Hematopoietic multipotent progenitor cell treated with erythropoietin and hydrocortisone succinate and interleukin-3 and kit ligand, for 4 days (in vitro differentiated cells): ENCODE data around the gene VSX1.

ENCODE experiments used
- DNase-seq: peaks from one replicate; pipeline ENCODE4 v3.0.0-alpha.2; 2015

The VSX1 gene

DNA sequence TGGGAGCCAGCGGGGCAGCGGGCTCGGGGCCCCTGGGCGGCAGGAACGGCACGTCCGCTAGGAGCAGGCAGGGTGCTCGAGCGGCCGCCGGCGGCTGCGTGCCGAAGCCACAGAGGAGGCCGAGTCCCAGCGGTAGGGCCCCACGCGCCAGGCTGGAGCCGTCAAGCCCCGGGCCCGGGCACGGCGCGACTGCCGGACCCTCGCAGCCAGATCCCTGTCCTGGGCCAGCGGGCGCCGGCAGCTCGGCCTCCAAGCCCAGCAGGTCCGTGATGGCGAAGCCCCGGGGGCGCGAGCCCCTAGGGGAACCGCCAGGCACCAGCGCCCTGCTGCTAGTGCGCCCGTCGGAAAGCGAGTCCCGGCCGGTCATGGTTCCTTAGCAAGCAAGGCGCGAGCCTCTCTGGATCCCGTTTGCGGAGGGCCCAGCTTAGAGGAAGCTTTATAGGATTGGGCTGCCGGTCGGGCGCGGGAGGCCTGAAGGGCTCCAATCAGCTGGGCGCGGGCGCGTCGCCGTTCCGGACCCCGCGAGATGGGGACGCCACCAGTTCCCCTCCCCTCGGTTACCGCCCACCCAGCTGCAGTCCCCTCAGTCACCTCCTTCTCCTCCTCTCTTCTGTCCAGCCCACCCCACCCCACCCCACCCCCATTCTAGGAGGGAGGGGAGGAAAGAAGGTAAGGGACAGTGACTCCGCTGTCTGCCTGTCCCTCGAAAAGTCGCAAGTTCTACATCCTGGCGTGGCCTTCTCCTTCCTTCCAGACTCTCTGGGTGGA is at the start of gene VSX1:
Gene VSX1, minus strand, starts transcription at position 412 of the 768 bp plus-strand sequence. Its CDS starts 45 bp downstream, at position 367.
- DNase-seq: no peak

DNA sequence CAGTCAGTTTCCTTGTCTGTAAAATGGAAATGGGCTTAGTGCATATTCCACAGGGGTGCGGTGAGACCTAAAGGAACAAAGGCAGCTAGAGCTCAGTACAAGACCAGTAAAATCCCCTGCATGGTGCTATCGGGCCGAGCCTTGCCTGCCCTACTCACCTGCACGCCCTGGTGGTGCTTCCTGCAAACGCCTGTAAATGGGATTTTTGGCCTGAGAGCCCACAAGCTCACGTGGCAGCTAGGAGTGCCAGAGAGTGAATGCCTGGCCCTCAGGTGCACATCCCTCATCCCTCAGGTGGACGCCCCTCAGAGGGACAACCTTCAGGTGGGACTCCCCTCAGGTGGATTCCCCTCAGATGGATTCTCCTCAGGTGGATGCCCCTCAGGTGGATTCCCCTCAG is 48.0 kb upstream of the VSX1 start:
- peak; percentile 4 for DNase-seq

DNA sequence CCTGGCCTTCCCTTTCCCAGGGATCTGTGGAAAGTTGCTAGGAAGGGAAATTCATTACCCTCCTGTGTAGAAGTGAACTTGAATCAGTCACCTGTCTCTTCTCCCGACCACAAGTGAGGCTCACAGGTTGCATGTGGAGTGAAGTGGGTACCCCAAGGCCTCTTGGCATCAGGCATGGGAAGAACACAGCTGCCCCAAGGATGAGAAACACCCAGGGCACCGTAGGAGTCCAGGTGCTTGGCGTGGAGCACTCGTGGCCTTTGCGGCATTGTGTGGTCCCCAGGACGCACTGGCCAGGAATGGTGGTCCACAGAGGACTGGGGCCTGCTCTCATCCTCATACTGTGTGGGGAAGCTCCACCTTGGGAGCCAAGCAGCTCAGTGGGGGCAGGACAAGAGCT is 47.5 kb upstream of the VSX1 start:
- no peak for DNase-seq

DNA sequence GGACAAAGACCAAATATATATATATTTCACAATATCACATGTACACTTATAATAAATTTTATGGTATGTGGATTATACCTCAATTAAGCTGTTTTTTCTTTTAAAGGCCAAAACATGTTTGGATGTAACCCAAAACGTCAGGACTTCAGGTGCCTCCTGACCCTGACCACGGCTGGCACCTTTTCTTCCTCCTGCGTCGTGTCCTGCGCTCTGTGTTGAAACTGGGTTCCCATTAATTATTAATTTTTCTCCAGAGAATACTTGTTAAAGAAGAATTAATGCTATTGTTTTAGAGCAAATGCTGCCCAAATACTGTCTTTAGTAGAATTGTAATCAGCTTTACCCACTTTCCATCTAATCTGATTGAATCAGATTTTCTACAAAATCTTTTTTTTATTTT is 46.7 kb upstream of the VSX1 start:
- no peak for DNase-seq

DNA sequence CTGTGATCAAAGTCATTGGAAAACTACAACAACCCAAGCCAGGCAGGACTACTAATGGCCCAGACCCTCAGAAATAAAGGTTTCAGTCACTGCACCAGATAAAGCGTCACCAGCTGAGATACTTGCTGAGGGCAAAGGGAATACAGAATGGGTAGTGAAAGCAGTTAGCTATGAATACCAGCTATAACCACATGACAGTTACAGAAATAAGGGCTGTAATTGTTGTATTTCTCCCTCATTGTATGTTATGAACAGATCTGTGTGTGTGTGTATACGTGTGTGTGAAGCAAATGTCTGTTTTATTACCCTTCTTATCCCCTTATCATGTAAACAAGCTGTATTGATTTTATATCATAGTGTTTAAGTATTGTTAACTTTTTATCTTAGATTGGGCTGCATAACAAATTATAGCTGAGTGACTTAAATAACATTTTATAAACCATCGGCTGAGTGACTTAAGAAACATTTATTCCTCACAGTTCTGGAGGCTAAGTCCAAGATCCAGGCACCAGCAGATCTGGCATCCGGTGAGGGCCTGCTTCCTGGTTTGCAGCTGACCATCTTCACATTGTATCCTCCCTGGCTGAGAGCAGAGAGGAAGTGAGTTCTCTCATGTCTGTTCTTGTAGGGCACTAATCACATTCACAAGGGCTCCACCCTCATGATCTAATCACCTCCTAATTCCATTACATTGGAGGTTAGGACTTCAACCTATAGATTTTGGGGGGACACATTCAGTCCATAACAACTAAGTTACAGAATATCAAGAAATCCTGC is 46.0 kb upstream of the VSX1 start:
- no peak for DNase-seq

DNA sequence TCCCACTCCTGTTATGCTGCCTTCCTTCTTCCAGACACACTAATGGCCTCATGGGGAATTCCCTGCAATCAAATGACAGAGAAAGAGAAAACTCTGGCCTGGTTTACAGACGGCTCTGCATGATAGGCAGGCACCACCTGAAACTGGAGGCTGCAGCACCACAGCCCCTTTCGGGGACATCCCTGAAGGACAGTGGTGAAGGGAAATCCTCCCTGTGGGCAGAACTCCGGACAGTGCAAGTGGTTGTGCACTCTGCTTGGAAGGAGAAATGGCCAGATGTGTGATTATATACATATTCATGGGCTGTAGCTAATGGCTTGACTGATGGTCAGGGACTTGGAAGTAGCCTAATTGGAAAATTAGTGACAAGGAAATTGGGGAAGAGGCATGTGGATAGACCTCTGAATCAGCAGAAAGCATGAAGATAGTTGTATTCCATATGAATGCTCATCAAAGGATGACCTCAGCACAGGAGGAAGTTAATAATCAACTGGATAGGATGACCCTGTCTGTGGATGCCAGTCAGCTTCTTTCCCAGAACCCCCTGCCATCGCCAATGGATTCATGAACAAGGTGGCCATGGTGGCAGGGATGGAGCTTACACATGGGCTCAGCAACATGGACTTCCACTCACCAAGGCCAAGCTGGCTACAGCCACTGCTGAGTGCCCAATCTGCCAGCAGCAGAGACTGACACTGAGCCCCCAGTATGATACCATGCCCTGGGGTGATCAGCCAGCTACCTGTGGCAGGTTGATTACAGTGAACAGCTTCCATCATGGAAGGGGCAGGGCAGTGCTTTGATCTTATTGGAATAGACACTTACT is 44.5 kb upstream of the VSX1 start:
- no peak for DNase-seq

DNA sequence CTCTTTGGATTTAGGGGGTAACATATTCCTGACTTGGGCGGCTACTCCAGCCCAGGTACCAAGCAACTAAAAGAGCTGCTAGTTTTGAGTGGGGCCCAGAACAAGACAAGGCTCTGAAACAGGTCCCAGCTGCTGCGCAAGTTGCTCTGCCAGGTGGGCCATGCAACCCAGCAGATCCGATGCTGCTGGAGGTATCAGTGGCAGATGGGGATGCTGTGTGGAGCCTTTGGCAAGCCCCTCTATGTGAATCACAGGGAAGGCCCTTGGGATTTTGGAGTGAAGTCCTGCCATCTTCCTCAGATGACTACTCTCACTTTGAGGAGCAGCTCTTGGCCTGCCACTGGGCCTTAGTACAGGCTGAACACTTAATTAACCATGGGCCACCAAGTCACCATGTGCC is 43.7 kb upstream of the VSX1 start:
- no peak for DNase-seq

DNA sequence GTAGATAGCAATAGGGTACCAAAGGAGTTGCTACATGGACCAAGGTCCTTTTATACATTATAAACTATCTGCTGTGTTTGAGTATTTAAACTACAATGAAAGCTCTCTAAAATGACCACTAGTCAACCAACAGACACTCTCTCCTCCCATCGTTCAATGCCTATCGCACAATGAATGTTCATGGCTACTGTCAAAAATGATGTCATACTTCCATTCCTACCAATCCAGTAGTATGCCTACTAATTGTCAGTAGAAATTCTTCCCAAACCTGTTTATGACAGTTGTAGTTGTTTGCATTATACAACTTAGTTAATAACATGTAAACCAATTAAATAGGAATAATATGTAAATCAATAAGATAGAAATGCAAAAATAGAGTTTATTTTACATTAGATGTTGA is 39.0 kb upstream of the VSX1 start:
- no peak for DNase-seq

DNA sequence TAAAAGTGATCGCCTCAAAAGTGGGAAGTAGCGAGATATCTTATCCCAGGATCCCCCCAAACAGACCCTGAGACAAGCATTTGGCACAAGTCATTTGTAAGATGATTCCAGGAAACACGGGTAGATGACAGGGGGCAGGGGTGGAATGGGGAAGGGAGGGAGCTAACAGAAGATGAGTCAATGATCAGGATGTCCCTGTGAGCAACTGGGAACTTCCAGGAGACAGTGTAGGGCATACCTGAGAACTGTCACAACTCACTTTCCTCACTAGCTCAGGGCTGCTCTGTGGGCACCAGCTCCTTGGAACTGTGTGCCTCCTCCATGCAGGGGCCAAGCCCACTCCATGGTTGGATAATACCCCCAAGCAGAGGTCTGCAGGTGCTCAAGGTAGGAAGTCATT is 38.5 kb upstream of the VSX1 start:
- no peak for DNase-seq

DNA sequence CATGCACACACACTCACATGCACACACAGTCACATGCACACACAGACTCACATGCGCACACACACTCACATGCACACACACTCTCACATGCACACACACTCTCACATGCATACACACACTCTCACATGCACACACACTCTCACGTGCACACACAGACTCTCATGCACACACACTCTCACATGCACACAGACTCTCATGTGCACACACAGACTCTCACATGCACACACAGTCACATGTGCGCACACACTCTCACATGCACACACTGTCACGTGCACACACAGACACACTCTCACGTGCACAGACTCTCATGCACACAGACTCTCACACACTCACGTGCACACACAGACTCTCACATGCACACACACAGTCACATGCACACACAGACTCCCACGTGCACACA is 36.6 kb upstream of the VSX1 start:
- no peak for DNase-seq

DNA sequence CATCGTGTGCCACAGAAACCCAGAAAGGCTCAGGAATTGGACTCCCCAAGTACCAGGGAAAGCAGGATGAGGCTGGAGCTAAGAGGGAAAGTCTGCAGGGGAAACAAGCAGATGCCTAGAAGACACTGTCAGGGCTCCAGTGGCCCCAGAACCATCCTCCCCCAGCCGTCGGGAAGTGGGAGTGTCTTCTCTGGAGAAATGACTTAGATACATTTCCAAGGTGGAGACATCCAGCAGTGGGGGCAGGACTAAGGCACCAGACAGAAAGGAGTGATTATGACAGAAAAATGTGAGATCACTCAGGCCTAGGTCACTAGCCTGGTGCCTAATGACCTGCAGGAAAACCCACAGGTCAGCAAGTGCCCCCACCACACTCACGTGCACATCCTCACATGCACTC is 36.0 kb upstream of the VSX1 start:
- DNase-seq: no peak

DNA sequence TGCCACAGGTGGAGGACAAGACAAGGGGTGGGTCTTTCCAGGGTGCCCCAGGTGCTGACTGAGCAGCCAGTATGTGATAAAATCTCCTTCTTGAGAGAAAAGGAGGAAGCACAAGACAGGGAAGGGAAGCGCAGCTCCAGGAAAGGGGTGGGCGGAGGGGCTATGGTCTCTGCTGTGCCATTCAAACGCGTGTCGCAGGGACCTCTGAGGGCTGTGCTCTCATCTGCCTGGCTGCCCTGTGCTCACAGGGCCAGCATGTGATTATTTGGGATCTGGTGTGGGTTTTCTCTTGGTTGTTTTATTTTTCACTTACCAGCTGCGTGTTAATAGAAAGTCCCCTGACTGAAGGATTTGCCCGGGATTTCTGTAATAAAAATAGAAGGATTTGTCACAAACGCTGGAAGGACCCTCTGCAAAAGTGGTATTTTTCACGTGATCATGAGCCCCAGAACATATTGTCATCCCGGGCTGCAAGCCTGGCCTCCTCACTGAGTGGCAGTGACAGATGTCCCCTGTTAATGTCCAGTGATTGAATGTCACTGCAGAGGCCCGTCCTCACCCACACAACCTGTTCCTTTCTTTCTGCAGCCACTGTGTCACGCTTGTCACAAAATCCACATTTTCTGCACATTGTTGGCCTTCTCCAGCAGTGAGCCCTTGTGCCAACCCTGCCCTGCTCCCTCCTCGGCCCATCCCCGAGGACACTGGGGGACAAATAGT is 35.0 kb upstream of the VSX1 start:
- DNase-seq: no peak

DNA sequence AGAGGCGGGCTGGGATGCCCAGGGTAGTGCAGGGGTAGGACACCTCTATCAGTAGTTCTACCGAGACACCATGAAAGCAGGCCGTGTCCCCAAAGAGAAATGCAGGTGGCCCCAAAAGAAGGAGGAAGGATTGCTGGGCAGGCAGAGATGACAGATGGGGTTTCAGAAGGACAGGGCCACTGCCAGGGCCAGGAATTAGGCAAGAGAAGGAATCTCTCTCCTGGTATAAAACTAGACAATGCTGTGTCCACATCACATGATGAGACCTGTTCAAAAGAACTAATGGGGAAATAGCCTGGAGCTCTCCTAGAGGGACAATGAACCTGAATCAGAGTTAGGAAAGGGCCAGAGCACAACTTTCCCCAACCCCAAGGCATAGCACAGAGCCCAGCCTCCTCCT is 21.6 kb upstream of the VSX1 start:
- DNase-seq: no peak

DNA sequence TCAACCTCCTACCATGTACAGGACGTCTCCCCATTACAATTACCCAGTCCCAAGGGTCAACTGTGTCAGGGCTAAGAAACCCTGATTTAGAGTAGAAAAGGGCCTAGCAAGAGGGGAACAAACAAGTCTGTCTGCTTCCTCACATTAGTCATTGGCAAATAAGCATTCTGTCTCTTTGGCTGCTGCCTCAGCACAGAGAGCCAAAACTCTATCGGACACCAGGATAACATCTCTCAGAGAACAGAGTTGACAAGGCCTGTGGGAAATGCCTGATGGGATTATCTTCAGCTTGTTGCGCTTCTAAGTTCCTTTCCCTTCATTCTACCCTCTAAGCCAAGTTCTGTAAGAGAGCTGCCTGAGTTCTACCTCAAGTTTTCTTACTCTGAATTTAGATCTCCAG is 19.0 kb upstream of the VSX1 start:
- no peak for DNase-seq

DNA sequence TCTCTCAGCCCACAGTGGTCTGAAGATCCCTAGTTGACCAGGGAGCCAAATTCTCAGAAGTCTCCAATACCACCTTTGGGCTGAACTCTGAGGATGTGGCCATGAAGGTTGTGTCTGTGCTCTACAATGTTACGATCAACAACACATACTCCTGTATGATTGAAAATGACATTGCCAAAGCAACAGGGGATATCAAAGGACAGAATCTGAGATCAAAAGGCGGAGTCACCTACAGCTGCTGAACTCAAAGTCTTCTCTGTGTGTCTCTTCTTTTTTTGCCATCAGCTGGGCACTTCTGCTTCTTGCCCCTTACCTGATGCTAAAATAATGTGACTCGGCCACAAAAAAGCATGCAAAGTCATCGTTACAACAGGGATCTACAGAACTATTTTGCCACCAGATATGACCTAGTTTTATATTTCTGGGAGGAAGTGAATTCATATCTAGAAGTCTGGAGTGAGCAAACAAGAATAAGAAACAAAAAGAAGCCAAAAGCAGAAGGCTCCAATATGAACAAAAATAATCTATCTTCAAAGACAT is 17.7 kb upstream of the VSX1 start:
- DNase-seq: no peak

DNA sequence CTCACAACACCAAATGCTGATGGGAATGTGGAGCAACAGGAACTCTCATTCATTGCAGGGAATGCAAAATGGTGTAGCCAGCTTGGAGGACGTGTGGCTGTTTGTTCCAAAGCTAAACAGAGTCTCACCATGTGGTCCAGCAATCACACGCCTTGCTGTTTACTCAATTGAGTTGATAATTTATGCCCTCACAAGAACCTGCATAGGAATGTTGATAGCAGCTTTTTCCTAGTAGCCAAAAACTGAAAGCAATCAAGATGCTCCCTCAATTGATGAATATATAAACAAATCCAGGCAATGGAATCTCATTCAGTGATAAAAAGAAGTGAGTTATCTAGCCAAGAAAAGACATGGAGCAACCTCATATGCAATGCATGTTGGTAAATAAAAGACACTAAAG is 15.6 kb upstream of the VSX1 start:
- DNase-seq: no peak

DNA sequence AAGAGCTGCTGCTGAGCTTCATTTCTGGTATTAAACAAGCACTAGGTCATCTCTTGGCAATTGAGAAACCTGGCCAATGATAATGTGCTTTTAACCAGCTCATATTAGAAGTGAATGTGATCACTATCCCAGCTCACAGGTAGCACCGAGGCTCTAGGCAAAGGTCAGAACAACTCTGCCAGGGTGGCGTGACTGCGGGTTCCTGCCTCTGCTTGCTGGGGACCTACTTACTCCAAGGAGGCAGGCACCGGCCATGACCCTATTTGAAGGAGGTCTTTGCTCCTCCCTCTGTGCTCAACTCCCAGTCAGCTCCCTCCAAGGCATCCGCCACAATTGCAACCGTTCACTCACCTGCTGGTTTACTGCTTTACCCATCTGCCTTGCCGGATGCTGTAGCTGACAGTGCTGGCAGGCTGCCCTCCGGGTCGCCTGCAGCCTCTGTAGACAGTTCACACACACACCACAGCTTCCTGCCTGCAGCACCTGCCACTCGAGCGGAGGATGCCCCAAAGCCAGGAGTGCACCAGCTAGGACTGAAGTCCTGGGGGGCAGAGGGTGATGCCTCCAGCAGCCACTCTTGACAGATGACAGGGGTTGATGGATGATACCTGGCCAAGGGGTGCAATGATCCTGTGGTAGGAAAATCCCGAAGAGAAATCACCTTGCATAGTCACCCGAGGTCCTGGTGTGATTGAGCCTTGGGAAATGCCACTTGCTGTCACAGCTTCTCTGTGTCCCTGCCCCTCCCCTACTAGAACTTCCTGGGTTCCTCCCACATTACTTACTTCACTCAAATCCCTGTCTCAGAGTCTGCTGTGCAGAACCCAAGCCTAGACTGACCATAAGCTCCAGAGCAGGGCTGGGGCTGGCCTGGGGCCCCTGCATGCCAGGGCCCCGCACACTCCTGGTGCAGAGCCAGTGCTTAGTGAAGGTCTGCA is 8.8 kb upstream of the VSX1 start:
- DNase-seq: peak; percentile 36

DNA sequence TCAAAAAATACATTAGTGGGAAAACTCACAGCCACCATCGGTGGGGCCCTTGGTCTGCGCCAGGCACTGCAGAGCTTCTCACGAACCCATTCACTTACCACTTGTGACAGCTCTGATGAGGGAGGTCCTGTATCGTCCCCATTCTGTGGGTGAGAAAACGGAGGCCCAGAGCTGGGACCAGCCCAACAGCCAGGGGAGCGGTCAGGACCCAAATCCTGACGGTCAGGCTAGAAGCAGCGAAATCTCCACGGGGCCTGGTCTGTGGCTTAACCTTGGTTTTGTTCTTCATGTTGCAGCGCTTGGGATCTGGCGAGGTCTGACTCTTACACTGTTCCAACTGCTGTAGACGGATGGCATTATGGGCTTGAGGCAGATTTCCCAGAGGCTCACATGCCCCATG is 7.7 kb upstream of the VSX1 start:
- DNase-seq: no peak

DNA sequence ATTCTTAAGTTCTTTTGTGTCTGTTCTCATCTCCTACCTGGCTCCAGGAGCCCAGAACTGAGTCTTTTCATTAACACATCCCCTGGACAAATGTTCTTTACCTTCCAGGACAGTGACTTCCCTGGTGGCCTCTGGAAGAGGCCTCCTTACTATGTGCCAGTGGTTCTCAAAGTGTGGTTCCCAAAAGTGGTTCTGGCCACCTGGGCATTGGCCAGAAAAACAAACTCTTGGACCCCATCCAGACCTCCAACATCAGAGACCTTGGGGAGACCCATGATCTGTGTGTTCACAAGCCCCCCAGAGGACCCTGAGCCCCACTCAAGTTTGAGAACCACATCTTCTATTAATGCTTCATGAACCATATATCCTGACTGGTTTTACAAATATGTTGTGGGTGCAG is 7.2 kb upstream of the VSX1 start:
- DNase-seq: no peak

DNA sequence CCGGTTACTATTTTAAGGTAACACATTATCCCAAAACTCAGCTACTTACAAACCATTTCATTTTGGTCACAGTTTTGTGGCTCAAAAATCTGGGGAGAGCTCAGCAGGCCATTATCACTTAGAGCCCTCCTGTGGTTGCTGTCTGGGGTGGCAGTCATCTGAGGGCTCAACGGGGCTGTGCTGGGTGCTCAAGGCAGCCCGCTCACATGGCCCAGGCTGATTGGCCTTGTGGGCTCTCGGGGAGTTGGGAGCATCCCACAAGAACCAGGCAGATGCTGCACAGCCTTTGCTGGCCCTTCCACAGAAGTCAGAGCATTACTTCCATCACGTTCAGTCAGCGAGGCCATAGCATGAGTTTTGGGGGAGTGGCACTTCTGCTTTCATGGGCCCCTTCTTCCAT is 6.3 kb upstream of the VSX1 start:
- DNase-seq: no peak

DNA sequence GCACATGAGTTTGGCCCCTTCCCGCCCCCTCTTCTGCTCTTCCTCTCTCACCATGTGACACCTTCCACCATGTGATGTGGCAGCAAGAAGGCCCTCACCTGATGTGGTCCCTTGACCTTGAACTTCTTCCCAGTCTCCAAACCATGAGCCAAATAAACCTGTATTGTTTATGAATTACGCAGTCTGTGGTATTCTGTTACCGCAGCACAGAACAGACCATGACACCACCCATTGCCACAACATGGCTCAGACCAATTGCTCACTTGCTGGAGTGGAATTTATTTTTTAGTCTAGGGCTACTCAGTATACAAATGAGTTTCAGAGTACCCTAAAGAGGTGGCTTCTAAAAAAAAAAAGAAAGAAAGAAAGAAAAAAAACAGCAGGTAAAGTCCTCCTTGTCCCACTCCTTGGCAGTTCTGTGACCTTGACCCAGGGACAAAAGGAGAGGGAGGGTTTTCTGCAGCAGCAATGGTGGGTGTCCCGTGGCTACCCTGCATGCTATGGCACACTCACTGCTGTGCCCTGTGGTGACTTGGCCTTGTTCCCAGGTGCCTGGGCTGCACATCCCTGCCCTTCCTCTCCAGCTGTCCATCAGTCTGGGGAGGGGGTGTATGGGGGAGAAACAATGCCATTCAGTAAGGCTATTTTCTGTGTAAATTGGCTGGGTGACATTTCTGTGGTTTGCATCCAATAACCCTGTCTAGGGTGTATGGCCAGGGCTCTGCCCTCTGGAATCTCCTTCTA is 5.4 kb upstream of the VSX1 start:
- no peak for DNase-seq
